SU-DHL-6 (cell line): ENCODE data around the gene NMRK1.

Source experiments
- EZH2phosphoT487 ChIP-seq: fragments of 200-600 bp; sonication (generic), shearing (Covaris generic); conservative IDR thresholded peaks from 2 replicates; pipeline ENCODE4 v1.6.1; 2018; ENCODE audit warnings: mild to moderate bottlenecking, antibody characterized with exemption, low read length, moderate library complexity, mixed read lengths
- TF ChIP-seq, protein P1 (sequence below): fragments of 200-600 bp; sonication (generic); IDR thresholded peaks from one replicate; pipeline ENCODE4 v1.5.1; 2017; ENCODE audit warnings: antibody characterized with exemption, mild to moderate bottlenecking, low read length, moderate library complexity; ENCODE audit not compliant: insufficient read depth, poor library complexity, severe bottlenecking

DNA sequence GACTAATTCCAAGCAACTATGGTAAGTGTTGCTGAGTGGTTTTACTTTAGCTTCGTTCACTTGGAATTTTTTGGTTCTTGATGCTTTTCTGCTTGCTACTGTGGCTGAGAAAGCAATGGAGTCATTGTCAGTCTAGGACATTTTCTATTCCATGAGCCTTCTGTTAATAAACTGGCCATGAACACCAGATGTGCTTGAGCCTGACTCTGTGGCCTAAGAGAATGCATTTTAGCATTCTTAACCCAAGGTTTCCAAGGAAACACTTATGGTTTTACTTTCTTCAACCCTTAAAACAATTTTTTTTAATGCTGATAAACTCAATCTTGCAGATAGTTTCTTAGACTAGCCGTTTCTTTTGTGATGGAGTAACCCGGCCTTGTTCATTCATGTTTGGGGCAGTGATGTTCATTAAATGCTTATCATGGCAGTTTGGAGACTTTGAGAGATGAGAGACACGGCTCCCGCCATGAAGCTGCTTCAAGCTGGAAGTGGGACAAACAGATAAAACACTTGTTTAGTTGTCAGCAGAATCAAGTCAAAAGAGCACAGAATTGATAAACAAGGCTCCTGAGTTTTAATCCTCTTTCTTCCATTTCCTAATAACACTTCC lies 42.8 kb upstream of the NMRK1 start:
- TF ChIP-seq, protein P1, sequence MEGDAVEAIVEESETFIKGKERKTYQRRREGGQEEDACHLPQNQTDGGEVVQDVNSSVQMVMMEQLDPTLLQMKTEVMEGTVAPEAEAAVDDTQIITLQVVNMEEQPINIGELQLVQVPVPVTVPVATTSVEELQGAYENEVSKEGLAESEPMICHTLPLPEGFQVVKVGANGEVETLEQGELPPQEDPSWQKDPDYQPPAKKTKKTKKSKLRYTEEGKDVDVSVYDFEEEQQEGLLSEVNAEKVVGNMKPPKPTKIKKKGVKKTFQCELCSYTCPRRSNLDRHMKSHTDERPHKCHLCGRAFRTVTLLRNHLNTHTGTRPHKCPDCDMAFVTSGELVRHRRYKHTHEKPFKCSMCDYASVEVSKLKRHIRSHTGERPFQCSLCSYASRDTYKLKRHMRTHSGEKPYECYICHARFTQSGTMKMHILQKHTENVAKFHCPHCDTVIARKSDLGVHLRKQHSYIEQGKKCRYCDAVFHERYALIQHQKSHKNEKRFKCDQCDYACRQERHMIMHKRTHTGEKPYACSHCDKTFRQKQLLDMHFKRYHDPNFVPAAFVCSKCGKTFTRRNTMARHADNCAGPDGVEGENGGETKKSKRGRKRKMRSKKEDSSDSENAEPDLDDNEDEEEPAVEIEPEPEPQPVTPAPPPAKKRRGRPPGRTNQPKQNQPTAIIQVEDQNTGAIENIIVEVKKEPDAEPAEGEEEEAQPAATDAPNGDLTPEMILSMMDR, result no peak
- no peak for TF ChIP-seq EZH2phosphoT487
